Lung (tissue), 12 donors: Measurements from ENCODE around the gene TRAIP. TPM values are rescaled to one million over a fixed set of nuclear protein-coding genes. Genes with fewer than 3 reads are reported as not detected.

Experiments
- ATAC-seq: fragments of 200-7000 bp; cut with Tn5 transposase; one replicate; pipeline ENCODE4 v1.9.1; 2020; ENCODE audit warnings: moderate number of reproducible peaks; ENCODE audit not compliant: insufficient read depth, low FRiP score
- DNase-seq, 3 donors: peaks; one replicate each; pipeline ENCODE4 v3.0.0-alpha.2; 2013 to 2017
- H3K27ac ChIP-seq, 2 donors: one replicate each; pipeline ENCODE4 v1.5.1; 2013; ENCODE audit warnings: mild to moderate bottlenecking in 2 of 2, moderate library complexity in 2 of 2, control low read depth in 1 of 2, inconsistent platforms in 1 of 2, low read depth in 1 of 2, low read length in 1 of 2
- H3K27me3 ChIP-seq, 3 donors: one replicate each; pipeline ENCODE4 v1.5.1; 2013; ENCODE audit warnings: low read length in 2 of 3; ENCODE audit not compliant: control insufficient read depth in 3 of 3, insufficient read depth in 3 of 3
- H3K36me3 ChIP-seq, 4 donors: one replicate each; pipeline ENCODE4 v1.5.1; 2013; ENCODE audit warnings: low read length in 4 of 4, mild to moderate bottlenecking in 1 of 4, moderate library complexity in 1 of 4; ENCODE audit not compliant: control insufficient read depth in 4 of 4, insufficient read depth in 4 of 4
- H3K4me1 ChIP-seq, 5 donors: one replicate each; pipeline ENCODE4 v1.5.1; 2013; ENCODE audit warnings: low read length in 5 of 5, mild to moderate bottlenecking in 2 of 5, moderate library complexity in 1 of 5; ENCODE audit not compliant: control insufficient read depth in 5 of 5, insufficient read depth in 5 of 5
- H3K4me3 ChIP-seq: one replicate; pipeline ENCODE4 v1.5.1; 2013; ENCODE audit warnings: mild to moderate bottlenecking, control low read depth, moderate library complexity
- H3K9ac ChIP-seq, 2 donors: one replicate each; pipeline ENCODE4 v1.5.1; 2013; ENCODE audit warnings: low read length in 2 of 2, control low read depth in 1 of 2; ENCODE audit not compliant: insufficient read depth in 1 of 2
- H3K9me3 ChIP-seq, 4 donors: one replicate each; pipeline ENCODE4 v1.5.1; 2013; ENCODE audit warnings: low read length in 3 of 4, mild to moderate bottlenecking in 1 of 4, moderate library complexity in 1 of 4; ENCODE audit not compliant: control insufficient read depth in 4 of 4, insufficient read depth in 3 of 4
- WGBS, 2 donors: extraction: QIAGEN DNeasy Blood & Tissue Kit; methylation state at CpG; one replicate each; pipeline ENCODE4 v1.1.7; 2013; 5-methylcytosine and 5-hydroxymethylcytosine counted together
- polyA plus RNA-seq, 2 donors: library from polyadenylated mRNA; stranded (reverse); fragments of 200-250 nt; gene quantifications; one replicate each; pipeline ENCODE4 v1.2.1, GENCODE V29; 2013
- total RNA-seq, 2 donors: library from RNA; depleted of rRNA in 1 of 2; stranded (reverse); fragments of >200 nt in 1 of 2; gene quantifications; one replicate each; pipeline ENCODE4 v1.2.1, GENCODE V29; 2014 to 2021
- TF ChIP-seq, protein P1 (sequence below): IDR thresholded peaks from 2 replicates; pipeline ENCODE4 v1.5.1; 2012; ENCODE audit warnings: mild to moderate bottlenecking; ENCODE audit errors: control extremely low read depth, extremely low read depth
- donor health status: control.
- donor health status: control.
- donor health status: Bipolar disorder and iron deficiency.
- donor health status: healthy.
- donor health status: DM: yes; HTN: yes; CAD: no.

The TRAIP gene
- total and polyA plus RNA-seq, 4 donors, result 1.8 to 3.2 (median 2.4) TPM

DNA sequence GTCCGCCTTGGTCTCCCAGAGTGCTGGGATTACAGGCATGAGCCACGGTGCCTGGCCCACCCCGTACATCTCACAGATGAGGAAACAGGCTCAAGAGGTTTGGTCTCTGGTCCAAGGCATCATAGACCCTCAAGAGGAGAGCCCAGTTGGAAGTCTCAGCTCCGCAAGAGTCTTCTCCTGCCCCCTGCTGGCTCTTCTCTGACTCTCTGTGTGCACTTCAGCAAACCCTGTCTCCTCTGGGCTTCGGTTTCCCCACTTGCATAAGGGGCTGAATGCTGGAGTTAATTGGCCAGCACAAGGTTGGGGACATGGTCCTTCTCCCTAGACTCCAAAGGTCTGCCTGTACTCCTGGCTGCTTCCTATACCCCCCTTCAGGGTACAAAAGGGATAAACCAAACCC lies 43.5 kb upstream of the TRAIP start:
- 64 to 73% methylated on average over 5 of the region's 5 CpGs for WGBS, 2 donors
- no peak for ATAC-seq
- Histone ChIP-seq H3K27me3 (no peaks in the 10 kb centered on the region), H3K4me3 (no peak overlapping the region), H3K9me3 (no peaks in the 10 kb centered on the region), H3K4me1 (peaks cover 0 to 34% (median 14%) of the 10 kb centered on the region in 5 donors), H3K36me3 (peaks cover 0 to 23% (median 0%) of the 10 kb centered on the region in 4 donors), H3K27ac (peak overlapping the region in 1 of 2 donors; percentile 65), H3K9ac (no peak overlapping the region)
- TF ChIP-seq, protein P1, sequence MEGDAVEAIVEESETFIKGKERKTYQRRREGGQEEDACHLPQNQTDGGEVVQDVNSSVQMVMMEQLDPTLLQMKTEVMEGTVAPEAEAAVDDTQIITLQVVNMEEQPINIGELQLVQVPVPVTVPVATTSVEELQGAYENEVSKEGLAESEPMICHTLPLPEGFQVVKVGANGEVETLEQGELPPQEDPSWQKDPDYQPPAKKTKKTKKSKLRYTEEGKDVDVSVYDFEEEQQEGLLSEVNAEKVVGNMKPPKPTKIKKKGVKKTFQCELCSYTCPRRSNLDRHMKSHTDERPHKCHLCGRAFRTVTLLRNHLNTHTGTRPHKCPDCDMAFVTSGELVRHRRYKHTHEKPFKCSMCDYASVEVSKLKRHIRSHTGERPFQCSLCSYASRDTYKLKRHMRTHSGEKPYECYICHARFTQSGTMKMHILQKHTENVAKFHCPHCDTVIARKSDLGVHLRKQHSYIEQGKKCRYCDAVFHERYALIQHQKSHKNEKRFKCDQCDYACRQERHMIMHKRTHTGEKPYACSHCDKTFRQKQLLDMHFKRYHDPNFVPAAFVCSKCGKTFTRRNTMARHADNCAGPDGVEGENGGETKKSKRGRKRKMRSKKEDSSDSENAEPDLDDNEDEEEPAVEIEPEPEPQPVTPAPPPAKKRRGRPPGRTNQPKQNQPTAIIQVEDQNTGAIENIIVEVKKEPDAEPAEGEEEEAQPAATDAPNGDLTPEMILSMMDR, result no peak
- DNase-seq, result peak in 2 of 3 donors; percentile 42

DNA sequence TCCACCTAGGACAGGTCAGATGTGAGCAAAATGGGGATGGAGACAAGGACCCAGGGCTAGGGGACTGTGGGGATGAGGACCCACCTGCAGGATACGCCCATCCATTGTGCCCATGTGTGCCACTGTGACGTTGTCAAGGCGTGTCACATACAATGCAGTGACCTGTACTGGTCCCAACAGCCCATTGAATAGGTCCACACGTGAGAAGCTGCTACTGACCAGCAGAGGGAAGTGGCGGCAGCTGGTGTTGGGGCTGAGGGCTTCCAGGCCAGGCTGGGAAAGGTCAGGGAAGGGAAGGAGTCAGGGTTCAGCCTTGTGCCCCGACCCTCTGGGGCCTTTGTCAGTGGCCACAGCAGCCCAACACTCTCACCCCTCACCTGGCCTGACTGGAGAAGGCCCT lies 42.6 kb upstream of the TRAIP start:
- Histone ChIP-seq H3K27ac (no peak overlapping the region), H3K9me3 (no peaks in the 10 kb centered on the region), H3K36me3 (peaks cover 0 to 23% (median 0%) of the 10 kb centered on the region in 4 donors), H3K27me3 (no peaks in the 10 kb centered on the region), H3K4me1 (peaks cover 0 to 29% (median 9%) of the 10 kb centered on the region in 5 donors), H3K4me3 (no peak overlapping the region), H3K9ac (no peak overlapping the region)
- ATAC-seq, result no peak
- TF ChIP-seq, protein P1, result no peak
- DNase-seq, result no peak
- 85% methylated on average over 6 of the region's 6 CpGs for WGBS, 2 donors

DNA sequence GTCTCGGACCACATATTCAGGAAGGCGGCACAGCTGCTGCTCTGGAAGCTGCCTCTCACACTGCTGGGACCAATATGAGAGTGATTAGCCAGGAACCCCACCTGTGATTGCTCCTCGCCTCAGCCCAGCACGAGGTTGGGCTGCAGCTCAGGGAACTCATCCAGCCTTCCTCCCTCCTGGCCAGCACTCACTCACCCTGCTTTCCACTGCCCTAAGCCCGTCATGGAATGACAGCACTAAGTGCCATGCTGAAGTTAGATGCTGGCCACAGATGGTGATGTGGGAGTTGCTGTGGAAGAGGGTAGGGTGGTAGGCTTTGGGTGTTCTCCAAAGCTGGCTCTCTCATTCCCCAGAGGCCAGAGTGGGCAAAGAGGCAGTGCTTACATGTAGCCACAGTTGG lies 40.0 kb upstream of the TRAIP start:
- H3K27ac ChIP-seq, result no peak overlapping the region
- H3K9ac ChIP-seq, result no peak overlapping the region
- H3K36me3 ChIP-seq, result peaks cover 0 to 25% (median 0%) of the 10 kb centered on the region in 4 donors
- H3K4me1 ChIP-seq, result peaks cover 0 to 10% (median 6%) of the 10 kb centered on the region in 5 donors
- TF ChIP-seq, protein P1, result no peak
- 89 to 92% methylated on average over 5 of the region's 5 CpGs for WGBS, 2 donors
- H3K4me3 ChIP-seq, result no peak overlapping the region
- no peaks in the 10 kb centered on the region for H3K27me3 ChIP-seq
- no peaks in the 10 kb centered on the region for H3K9me3 ChIP-seq
- no peak for DNase-seq
- ATAC-seq, result no peak

DNA sequence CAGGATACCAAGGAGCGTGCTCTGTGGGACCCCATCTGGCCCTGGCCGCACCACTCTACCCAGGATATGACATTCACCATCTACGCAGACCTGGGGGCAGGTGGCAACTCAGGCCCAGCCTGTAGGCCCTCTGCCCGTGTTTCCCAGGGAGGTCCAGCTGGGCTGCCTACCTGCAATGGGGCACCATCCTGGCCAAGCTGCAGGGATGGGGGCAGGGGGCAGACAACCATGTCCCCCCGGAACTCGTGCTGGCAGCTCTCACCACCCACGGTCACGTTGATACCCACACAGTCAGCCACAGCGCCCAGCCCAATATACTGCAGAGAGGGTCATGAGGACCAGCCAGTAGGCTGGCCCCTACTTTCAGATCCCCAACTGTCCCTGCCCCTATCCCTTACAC lies 39.4 kb upstream of the TRAIP start:
- Histone ChIP-seq H3K4me1 (peaks cover 0 to 7% (median under 1%) of the 10 kb centered on the region in 5 donors), H3K4me3 (no peak overlapping the region), H3K27ac (no peak overlapping the region), H3K27me3 (no peaks in the 10 kb centered on the region), H3K36me3 (peaks cover 0 to 29% (median 0%) of the 10 kb centered on the region in 4 donors), H3K9ac (no peak overlapping the region), H3K9me3 (no peaks in the 10 kb centered on the region)
- TF ChIP-seq, protein P1, result no peak
- 96 to 99% methylated on average over 9 of the region's 9 CpGs for WGBS, 2 donors
- no peak for ATAC-seq
- DNase-seq, result no peak
